ENCODE data around the gene ZNF837. TPM values are rescaled to one million over a fixed set of nuclear protein-coding genes. Genes with fewer than 3 reads are reported as not detected.

ZNF837 gene
- total and polyA plus RNA-seq, 2 of the 13 experiments (the other 11 are each of a cell fraction or from before 2014, with no cell fraction given), result 0.29 to 1.3 TPM

- Histone ChIP-seq H3K27ac (ENCODE audit: extremely low read length, insufficient read depth, low read length) (peak overlapping the region; percentile 99), H3K9ac (ENCODE audit: insufficient read depth, low read depth, low read length) (peak overlapping the region; percentile 97), H3K4me2 (ENCODE audit: low read depth, low read length) (peak overlapping the region; percentile 99), H3K27me3 (ENCODE audit: control insufficient read depth in 1 of 2, insufficient read depth in 2 of 2, low read length in 2 of 2) (no peaks in the 10 kb centered on the region; a peak in 1 of 5 replicates), H3K79me2 (ENCODE audit: insufficient read depth, low read length) (peaks cover 41% of the 10 kb centered on the region), H3K4me3 (replicated peaks in 1 of 3; ENCODE audit: insufficient read depth in 1 of 3, low read depth in 2 of 3, low read length in 3 of 3) (peak overlapping the region; percentile 76 to 98 (median 92)), H4K20me1 (ENCODE audit: insufficient read depth, low read length) (peaks cover 29% of the 10 kb centered on the region), H3K4me1 (ENCODE audit: insufficient read depth, low read length) (peaks cover 52% of the 10 kb centered on the region), H2AFZ (ENCODE audit: low read length) (no peak overlapping the region), H3K9me3 (ENCODE audit: low read length) (no peaks in the 10 kb centered on the region), H3K36me3 (replicated peaks in 1 of 2; ENCODE audit: control insufficient read depth in 1 of 2, insufficient read depth in 2 of 2, low read length in 2 of 2) (peaks cover 0 to 21% of the 10 kb centered on the region in 2 experiments; a peak in 3 of 5 replicates)
- intact Hi-C loops (cut with micrococcal nuclease; ENCODE audit: unreplicated experiment), result loop anchor here (2.0 to 5.0 kb wide), 2 partner anchors 15 to 204 kb away; partner anchors contain the start of gene ZNF274
- ChIA-PET CTCF (ENCODE audit: low intra/inter-chr PET ratio, low total read pairs) (no interaction called here), POLR2A (interaction anchor here (0.6 to 4.6 kb wide), 6 partner anchors 12 to 203 kb away, joined by 3 to 19 read pairs (median 3); partner anchors contain the start of genes ERVK3-1, ZNF274, ZNF497 and ZNF584)
- BruUV-seq (replicated peaks), result no TSS peak
- peak; percentile 20 for ATAC-seq
- in situ Hi-C loops (cut with HindIII; ENCODE audit: extremely low pct_ligation_motif_present, low pct_unique_long_range_greater_than_20kb), result no loop called here
- DNase-seq (ENCODE audit: low spot score), result no peak
- no peak for FAIRE-seq
- 1% methylated on average over 14 of the region's 36 CpGs for WGBS (ENCODE audit: low lambda C conversion rate)
- TF ChIP-seq ZXDC (CRISPR knock-in tag; IDR thresholded peaks at IDR 0.05) (peak; percentile 82), PRPF4 (IDR thresholded peaks at IDR 0.05; ENCODE audit: low read depth, low read length, poor library complexity, severe bottlenecking) (no peak), SALL1 (CRISPR knock-in tag; IDR thresholded peaks at IDR 0.05) (no peak), ZNF3 (CRISPR knock-in tag; IDR thresholded peaks at IDR 0.05) (0 out of 2 replicates have a peak, but pooled peaks have one; percentile 23), LBX2 (CRISPR knock-in tag; IDR thresholded peaks at IDR 0.05; ENCODE audit: borderline replicate concordance) (no peak), CREM (IDR thresholded peaks at IDR 0.05) (no peak), CREM (CRISPR knock-in tag; IDR thresholded peaks at IDR 0.05) (no peak), ZNF263 (CRISPR knock-in tag; IDR thresholded peaks at IDR 0.05) (no peak), PATZ1 (CRISPR knock-in tag; IDR thresholded peaks at IDR 0.05) (0 out of 2 replicates have a peak, but pooled peaks have one; percentile 3), GATAD2A (CRISPR knock-in tag; IDR thresholded peaks at IDR 0.05) (no peak), ZZZ3 (CRISPR knock-in tag; IDR thresholded peaks at IDR 0.05; ENCODE audit: borderline replicate concordance) (peak; percentile 69), HOMEZ (CRISPR knock-in tag; IDR thresholded peaks at IDR 0.05; ENCODE audit: low read depth) (no peak), ZNF788 (CRISPR knock-in tag; IDR thresholded peaks at IDR 0.05; ENCODE audit: borderline replicate concordance) (0 out of 2 replicates have a peak, but pooled peaks have one; percentile 15), TOPORS (CRISPR knock-in tag; IDR thresholded peaks at IDR 0.05) (no peak), GMEB2 (CRISPR knock-in tag; IDR thresholded peaks at IDR 0.05; ENCODE audit: low read depth) (no peak), RFX5 (IDR thresholded peaks at IDR 0.05; ENCODE audit: low read depth, low read length) (no peak)
Measured at GRCh38 chr19:58385891-58386575, 5.2 kb upstream of the ZNF837 start.
